WTC11 (cell line): Measurements from ENCODE around the gene PEX19. TPM values are rescaled to one million over a fixed set of nuclear protein-coding genes. Genes with fewer than 3 reads are reported as not detected.

Experiments
- total RNA-seq: library from RNA; stranded (reverse); gene quantifications from 3 replicates; pipeline ENCODE4 v1.2.3, GENCODE V29; 2021

The PEX19 gene
- total RNA-seq, 1 experiment from 2014 or later, result 85.2 TPM

Other genes starting within 250 kb of the PEX19 start
- 1.4 to 1.6 TPM (median 1.4 TPM) in 3 replicates for gene KCNJ10, start 215.0 kb downstream of the PEX19 start, total RNA-seq
- gene KCNJ9, start 203.6 kb downstream of the PEX19 start, total RNA-seq, result 0.09 to 0.14 TPM in 2 of 3 replicates, not detected in the other
- 86.7 to 101 TPM (median 95.1 TPM) in 3 replicates for gene IGSF8, start 186.5 kb downstream of the PEX19 start, total RNA-seq
- gene ATP1A2, start 169.4 kb downstream of the PEX19 start, total RNA-seq, result 22.8 to 25.6 TPM (median 23.2 TPM) in 3 replicates
- gene ATP1A4, start 133.5 kb downstream of the PEX19 start, total RNA-seq, result 0.37 to 0.78 TPM (median 0.55 TPM) in 3 replicates
- 0.46 to 0.50 TPM (median 0.48 TPM) in 3 replicates for gene CASQ1, start 94.6 kb downstream of the PEX19 start, total RNA-seq
- gene PEA15, start 79.7 kb downstream of the PEX19 start, total RNA-seq, result 43.6 to 56.3 TPM (median 46.9 TPM) in 3 replicates
- gene DCAF8, start 22.6 kb downstream of the PEX19 start, total RNA-seq, result 121 to 143 TPM (median 128 TPM) in 3 replicates
- gene COPA, start 58.1 kb upstream of the PEX19 start, total RNA-seq, result 115 to 126 TPM (median 119 TPM) in 3 replicates
- 58.2 to 72.7 TPM (median 71.9 TPM) in 3 replicates for gene NCSTN, start 58.2 kb upstream of the PEX19 start, total RNA-seq
- 0.69 to 0.70 TPM (median 0.69 TPM) in 3 replicates for gene NHLH1, start 81.9 kb upstream of the PEX19 start, total RNA-seq
- 68.0 to 69.7 TPM (median 68.6 TPM) in 3 replicates for gene VANGL2, start 115.4 kb upstream of the PEX19 start, total RNA-seq
- 0.18 TPM in 1 of 3 replicates, not detected in the others for gene SLAMF6, start 238.1 kb upstream of the PEX19 start, total RNA-seq